Measurements from ENCODE around the gene NTF3.

- no peak for TF ChIP-seq EZH2 (IDR thresholded peaks at IDR 0.05; ENCODE audit: borderline replicate concordance, low read depth, low read length, severe bottlenecking)
- no peak for TF ChIP-seq CTCF (IDR thresholded peaks at IDR 0.05; ENCODE audit: borderline replicate concordance, extremely low read depth, low read length, poor library complexity, severe bottlenecking)
These were observed 88.9 kb downstream of the NTF3 start for GRCh38 chr12:5520831-5521230.

Data from DND-41 (cell line).